IPS-18c (cell line): ENCODE results near the gene GLB1L3.
A peak's percentile ranks its signal among the peaks of the same experiment; 100 is the strongest.
"Not testable (repeated sequence)": the region's sequence is repeated elsewhere in the genome, so short reads cannot be mapped to it uniquely, and the experiment has no call there.

ENCODE experiments used
- H3K4me3 ChIP-seq: 2 replicates; pipeline ENCODE4 v1.7.0; 2013; ENCODE audit warnings: low read depth, mild to moderate bottlenecking, low read length, moderate library complexity; ENCODE audit not compliant: insufficient read depth
- H3K9me3 ChIP-seq: one replicate; pipeline ENCODE4 v1.6.1; 2013; ENCODE audit warnings: mild to moderate bottlenecking, low read length, moderate library complexity; ENCODE audit not compliant: control insufficient read depth, insufficient read depth

Gene GLB1L3

GRCh38 chr11:134246678-134247077 is 29.5 kb upstream of the GLB1L3 start:
- Histone ChIP-seq H3K9me3 (no peaks in the 10 kb centered on the region), H3K4me3 (no peak overlapping the region)

GRCh38 chr11:134248910-134249480 is 27.2 kb upstream of the GLB1L3 start:
- Histone ChIP-seq H3K9me3 (no peaks in the 10 kb centered on the region), H3K4me3 (no peak overlapping the region)

GRCh38 chr11:134250246-134250645 is 25.9 kb upstream of the GLB1L3 start:
- Histone ChIP-seq H3K9me3 (no peaks in the 10 kb centered on the region), H3K4me3 (no peak overlapping the region)

GRCh38 chr11:134250675-134251074 is 25.5 kb upstream of the GLB1L3 start:
- Histone ChIP-seq H3K4me3 (no peak overlapping the region), H3K9me3 (no peaks in the 10 kb centered on the region)

GRCh38 chr11:134252346-134253187 is 23.6 kb upstream of the GLB1L3 start:
- H3K9me3 ChIP-seq, result no peaks in the 10 kb centered on the region
- H3K4me3 ChIP-seq, result peak overlapping the region; percentile 79

GRCh38 chr11:134253188-134253993 is 22.8 kb upstream of the GLB1L3 start, which contains the start of the genes ACAD8 and THYN1:
TSS of gene ACAD8 (plus strand) at chr11:134253568. CDS start at chr11:134253601, 33 bp downstream.
TSS of gene THYN1 (minus strand) at chr11:134253352. CDS start at chr11:134252882, 470 bp downstream.
- Histone ChIP-seq H3K4me3 (peak within 1 kb of the TSS; percentile 93), H3K9me3 (no peaks in the 10 kb centered on the region)

- Histone ChIP-seq H3K4me3 (peak overlapping the region; percentile 93), H3K9me3 (no peaks in the 10 kb centered on the region)
Observed at GRCh38 chr11:134254433-134255183, 21.6 kb upstream of the GLB1L3 start.

- H3K4me3 ChIP-seq, result not testable (repeated sequence)
Observed at GRCh38 chr11:134255184-134255561, 21.0 kb upstream of the GLB1L3 start.

GRCh38 chr11:134257101-134257500 is 19.1 kb upstream of the GLB1L3 start:
- Histone ChIP-seq H3K9me3 (no peaks in the 10 kb centered on the region), H3K4me3 (no peak overlapping the region)

More at GRCh38 chr11:134255184-134255561, 21.0 kb upstream of the GLB1L3 start:
- not testable (repeated sequence) for H3K9me3 ChIP-seq

- no peak overlapping the region for H3K4me3 ChIP-seq
- no peaks in the 10 kb centered on the region for H3K9me3 ChIP-seq
Observed at GRCh38 chr11:134258577-134258976, 17.6 kb upstream of the GLB1L3 start.

GRCh38 chr11:134260503-134260902 is 15.7 kb upstream of the GLB1L3 start:
- H3K4me3 ChIP-seq, result no peak overlapping the region
- no peaks in the 10 kb centered on the region for H3K9me3 ChIP-seq

GRCh38 chr11:134260983-134261382 is 15.2 kb upstream of the GLB1L3 start:
- H3K4me3 ChIP-seq, result no peak overlapping the region

GRCh38 chr11:134261626-134262488 is 14.3 kb upstream of the GLB1L3 start:
- Histone ChIP-seq H3K9me3 (no peaks in the 10 kb centered on the region), H3K4me3 (no peak overlapping the region)

More at GRCh38 chr11:134260983-134261382, 15.2 kb upstream of the GLB1L3 start:
- H3K9me3 ChIP-seq, result no peaks in the 10 kb centered on the region

- no peaks in the 10 kb centered on the region for H3K9me3 ChIP-seq
- H3K4me3 ChIP-seq, result no peak overlapping the region
Observed at GRCh38 chr11:134264966-134265764, 11.0 kb upstream of the GLB1L3 start.

GRCh38 chr11:134266440-134266839 is 9.7 kb upstream of the GLB1L3 start:
- no peak overlapping the region for H3K4me3 ChIP-seq
- H3K9me3 ChIP-seq, result no peaks in the 10 kb centered on the region
